HG02623 (cell line): ENCODE results near the gene PITRM1.
A peak's percentile ranks its signal among the peaks of the same experiment; 100 is the strongest.
"Not testable (repeated sequence)": the region's sequence is repeated elsewhere in the genome, so short reads cannot be mapped to it uniquely, and the experiment has no call there.

Source experiments
- ATAC-seq: cut with Tn5 transposase; IDR thresholded peaks from one replicate; pipeline ENCODE4 v1.9.1; 2021; ENCODE audit warnings: moderate library complexity; ENCODE audit not compliant: unreplicated experiment

Gene PITRM1

DNA sequence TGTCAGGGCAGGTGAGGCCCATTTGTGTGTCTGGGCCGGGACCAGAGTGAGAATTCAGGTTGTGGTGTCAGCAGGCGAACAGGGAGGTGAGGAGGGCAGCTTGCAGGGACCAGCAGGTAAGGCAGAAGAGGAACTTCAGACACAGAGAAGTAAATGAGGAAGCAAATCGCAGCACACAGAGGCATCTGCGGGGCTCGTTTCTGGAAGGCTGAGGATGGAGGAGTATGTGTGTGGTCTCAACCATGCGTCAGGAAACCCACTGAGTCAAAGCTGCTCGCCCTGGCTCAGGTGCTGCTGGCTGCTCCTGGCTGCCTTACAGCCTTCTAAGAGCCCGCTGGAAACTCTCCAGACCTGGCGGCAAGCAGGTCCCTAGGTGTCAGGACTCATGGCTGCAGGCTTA is 26.9 kb upstream of the PITRM1 start:
- no peak for ATAC-seq

DNA sequence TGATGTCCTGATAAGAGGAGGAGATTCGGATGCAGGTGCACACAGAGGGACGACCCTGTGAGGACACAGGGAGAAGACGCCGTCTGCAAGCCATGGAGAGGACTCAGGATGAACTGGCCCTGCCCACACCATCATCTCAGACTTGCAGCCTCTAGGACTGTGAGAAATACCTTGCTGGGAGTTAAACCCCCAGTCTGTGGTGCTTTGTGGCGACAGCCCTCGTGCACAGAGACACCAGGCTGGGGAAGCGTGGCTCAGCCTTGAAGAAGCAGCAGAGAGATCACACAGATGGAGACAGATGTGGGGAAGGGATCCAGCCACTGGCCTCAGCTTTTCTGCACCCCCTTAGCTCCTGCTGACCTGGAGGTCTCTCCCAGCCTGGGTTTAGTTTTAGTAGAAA is 26.3 kb upstream of the PITRM1 start:
- no peak for ATAC-seq

DNA sequence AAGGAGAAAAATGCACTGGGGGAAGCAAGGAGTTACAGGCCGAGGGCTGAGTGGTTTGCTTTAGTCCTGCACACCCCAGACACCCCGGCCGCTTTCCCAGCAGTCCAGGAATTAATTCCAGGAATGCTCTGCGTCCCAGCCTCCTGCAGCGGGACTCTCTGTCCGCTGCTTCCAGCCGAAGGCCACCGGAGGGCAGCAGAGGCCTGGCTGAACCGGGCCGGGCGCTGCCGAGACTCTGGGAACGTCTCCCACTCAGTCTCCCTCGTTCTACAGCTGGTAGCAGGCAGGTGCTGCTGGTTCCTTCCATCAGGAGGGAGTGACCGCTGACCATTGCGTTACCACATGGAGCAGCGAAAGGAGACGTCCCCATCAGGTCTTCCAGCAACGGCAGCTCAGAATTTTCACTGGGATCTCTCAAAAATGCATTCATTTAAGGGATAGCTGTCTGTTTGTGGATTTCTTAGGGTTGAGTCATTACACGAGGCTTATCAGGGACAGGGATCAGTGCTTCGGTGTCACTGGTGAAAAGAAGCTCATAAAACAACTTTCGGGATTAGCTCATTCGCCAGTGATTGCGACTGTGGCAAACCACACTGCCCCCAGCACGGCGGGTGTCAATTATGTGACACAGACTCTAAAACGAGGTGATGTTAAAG is 24.9 kb upstream of the PITRM1 start:
- ATAC-seq = peak; percentile 85

DNA sequence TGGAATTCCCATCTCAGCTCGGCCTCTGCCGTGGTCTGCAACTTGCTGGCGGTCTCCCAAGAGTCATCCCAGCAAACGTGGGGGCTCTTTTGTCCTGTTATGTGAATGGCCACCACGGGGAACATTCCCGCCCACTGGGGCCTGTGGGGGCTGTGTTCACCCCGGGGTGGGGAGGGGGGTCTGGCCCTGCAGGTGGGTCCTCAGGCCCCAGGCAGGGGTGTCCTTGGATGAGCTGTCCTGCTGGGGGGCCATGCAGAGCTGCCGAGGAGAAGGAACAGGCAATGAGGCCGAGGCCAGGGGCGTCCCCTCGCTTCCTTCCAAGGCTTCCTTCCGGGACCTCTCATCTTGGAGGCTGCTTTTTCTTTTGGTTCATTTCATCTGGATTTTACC is 24.4 kb upstream of the PITRM1 start:
- no peak for ATAC-seq

DNA sequence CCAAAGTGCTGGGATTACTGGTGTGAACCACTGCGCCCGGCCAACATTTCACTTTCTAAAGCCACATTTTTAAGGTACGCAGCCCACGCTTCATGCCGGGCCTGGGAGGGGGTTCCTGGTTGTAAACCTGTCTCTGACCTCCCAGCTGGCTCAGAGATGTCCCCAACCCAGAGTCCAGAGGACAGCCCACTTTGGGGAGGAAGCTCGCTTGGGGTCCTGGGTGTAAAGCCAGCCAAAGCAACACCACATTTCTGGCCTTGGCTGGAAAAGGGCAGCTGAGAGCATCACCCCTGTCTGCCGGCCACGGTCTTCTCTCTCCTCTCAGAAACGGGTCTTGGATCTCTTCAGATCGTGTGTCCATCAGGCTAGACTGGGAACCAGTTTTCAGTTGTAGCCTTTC is 23.9 kb upstream of the PITRM1 start:
- ATAC-seq = no peak

DNA sequence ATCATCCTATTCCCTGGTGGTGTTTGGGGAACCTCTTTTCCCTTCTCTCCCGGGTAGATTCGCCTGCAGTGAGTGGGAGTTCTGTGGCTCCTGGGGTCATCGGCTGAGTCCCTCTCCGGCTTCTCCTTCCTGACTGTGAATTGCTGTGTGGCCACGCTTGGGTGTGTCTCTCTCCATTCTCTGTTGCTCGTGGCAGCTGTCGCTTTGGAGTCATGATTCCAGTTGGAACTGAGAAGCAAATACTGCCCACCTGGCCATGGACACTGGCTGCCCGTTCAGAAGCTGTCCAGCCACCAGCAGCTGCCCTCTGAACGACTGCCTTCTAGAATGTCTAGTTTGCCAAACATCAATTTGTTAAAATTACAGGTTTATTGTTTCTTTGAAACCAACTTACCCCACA is 23.1 kb upstream of the PITRM1 start:
- ATAC-seq = no peak

DNA sequence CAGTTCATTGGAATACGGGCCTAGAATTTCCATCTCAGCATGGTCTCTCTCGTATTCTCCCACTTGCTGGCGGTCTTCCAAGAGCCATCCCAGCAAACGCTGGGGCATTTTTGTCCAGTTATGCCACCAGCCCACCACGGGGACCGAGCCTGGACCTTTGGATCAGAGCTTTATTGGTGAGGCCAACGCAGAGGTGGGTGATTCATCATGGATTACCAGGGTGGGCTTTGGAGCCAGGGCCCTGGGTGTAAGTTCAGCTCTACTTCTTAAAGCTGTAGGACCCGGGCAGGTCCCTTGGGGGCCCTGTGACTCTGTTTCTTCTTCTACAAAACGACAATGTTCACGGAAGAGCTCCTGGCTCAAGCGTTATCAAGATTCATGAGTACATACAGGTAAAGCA is 22.7 kb upstream of the PITRM1 start:
- no peak for ATAC-seq

DNA sequence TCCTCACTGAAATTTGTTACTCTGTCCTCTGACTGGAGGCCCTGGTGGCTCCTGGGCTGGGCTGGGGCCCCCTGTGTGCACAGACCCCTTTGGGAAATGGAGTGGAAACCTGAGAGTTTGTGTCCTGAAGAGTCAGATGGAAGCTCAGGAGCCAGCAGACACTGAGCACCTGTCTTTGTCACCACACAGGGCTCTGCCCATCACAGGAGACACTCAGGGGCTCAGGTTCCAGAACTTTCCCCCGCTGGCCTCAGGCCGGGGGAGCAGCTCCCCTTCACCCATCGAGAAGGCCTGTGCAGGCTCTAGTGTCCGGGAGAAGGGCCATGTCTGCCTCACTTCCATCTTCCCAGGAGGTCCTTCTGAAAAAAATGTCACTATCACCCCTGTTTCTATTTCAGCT is 22.3 kb upstream of the PITRM1 start:
- ATAC-seq = no peak

DNA sequence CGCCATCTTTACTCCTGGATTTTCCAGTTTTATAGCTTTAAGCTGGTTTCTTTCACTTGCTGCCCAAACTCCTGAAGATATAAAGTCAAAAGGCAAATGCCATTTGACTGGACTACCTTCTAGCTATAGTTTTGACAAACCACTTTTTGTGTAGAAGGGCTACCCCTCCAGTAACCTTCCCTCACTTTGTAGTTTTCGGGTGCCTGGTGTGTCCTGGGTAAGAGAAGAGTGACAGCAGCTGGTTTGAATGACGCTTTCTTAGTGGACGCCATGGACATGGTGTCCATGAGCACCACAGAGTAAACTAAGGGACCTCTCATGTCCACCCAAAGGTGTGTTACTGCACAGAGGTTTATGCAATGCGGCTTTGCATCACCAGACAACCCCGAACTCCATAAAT is 21.2 kb upstream of the PITRM1 start:
- no peak for ATAC-seq

DNA sequence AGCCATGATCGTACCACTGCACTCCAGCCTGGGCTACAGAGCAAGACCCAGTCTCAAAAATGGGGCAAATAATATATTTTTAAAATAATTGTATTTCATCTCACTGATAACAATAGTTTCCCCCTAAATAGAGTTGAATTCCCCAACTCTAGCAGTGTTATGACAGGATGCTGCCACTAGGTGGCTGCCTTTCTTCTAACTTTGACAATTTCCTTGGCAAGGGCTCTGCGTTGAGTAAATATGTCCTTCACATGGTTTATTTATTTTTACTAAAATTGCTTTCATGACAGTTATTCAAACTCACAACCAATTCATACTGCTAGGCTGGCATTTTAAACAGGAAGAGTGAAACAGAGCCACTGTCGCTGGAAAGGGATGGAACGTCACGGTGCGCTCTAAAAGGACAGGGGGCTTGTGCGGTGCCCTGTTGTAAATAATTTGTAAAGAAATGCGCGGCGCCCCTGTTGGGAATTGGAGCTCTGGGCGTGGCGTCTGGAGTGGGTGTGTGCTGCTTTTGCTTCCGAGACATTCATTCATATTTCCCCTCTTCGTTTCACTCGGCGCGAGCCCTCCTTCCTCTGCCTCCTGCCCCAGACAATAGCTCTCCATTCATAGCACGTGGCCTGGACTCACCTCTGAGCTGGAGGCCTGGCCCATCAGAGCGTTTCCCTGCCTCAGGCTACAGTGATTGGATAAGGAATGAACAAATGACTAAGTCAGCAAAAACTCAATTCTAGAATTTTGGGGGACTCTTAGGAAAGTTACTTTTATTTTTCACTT is 20.5 kb upstream of the PITRM1 start:
- ATAC-seq = no peak

DNA sequence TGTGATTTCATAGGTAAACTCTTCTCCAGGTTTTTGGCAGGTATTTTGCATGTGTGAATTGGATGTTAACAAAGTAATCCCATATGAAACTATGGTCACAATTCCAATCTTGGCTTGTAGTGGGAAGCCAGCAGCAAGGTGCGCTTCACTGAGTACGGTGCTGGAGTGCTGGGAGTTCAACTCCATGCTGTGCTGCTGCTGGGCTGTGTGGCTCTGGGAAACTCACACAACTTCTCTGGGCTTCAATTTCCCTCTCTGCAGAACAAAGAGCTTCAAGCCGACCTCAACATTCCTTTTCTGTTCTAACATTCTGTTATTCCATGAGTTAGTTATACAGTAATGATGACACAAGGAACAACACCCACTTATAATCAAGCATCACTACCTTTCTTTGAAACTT is 18.2 kb upstream of the PITRM1 start:
- ATAC-seq = no peak

DNA sequence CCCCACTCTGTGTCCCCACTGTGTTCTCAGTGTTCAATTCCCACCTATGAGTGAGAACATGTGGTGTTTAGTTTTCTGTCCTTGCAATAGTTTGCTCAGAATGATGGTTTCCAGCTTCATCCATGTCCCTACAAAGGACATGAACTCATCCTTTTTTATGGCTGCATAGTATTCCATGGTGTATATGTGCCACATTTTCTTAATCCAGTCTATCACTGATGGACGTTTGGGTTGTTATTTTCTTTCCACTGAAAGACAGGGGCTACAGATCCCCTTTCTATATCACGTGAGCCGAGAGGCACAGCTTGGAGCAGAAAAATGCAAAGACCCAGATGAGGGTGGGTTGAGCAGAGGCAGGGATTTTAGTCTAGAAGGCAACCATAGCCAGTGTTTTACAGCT is 14.6 kb upstream of the PITRM1 start:
- not testable (repeated sequence) for ATAC-seq

DNA sequence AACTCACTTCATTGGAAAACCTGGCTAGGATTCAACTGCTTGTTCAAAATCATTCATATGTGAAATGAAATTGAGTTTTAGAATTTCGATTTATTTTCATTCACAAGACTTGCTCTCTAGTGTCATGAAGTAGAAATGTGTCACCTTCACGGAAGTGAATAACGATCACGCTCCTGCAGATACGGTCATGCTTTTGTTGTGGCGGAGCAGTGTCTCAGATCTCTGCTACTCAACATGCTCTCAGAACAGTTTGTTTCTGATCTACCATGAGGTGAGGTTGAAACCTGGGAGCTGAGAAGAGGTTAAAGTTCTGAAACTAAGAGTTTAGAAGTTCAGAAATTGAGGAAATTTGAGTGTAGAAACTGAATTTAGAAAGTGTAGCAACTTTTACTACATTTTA is 13.8 kb upstream of the PITRM1 start:
- ATAC-seq = no peak

DNA sequence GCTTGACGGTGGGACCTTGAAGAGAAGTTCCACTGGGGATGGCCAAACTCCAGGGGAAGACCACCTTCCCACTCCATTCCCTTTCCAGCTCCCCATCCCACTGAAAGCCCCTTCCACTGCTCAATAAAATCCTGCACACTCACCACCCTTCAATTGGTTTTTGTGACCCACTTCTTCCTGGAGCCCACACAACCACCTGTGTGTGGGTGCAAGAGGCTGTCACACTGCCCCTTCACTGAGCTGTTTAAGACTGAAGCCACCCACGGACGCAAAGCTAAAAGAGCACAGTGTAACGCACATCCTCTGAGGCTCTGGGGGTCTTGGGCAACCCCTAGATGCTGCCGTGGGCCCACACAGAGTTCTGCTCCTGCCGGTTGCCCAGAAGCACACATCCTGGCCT is 12.8 kb upstream of the PITRM1 start:
- no peak for ATAC-seq

DNA sequence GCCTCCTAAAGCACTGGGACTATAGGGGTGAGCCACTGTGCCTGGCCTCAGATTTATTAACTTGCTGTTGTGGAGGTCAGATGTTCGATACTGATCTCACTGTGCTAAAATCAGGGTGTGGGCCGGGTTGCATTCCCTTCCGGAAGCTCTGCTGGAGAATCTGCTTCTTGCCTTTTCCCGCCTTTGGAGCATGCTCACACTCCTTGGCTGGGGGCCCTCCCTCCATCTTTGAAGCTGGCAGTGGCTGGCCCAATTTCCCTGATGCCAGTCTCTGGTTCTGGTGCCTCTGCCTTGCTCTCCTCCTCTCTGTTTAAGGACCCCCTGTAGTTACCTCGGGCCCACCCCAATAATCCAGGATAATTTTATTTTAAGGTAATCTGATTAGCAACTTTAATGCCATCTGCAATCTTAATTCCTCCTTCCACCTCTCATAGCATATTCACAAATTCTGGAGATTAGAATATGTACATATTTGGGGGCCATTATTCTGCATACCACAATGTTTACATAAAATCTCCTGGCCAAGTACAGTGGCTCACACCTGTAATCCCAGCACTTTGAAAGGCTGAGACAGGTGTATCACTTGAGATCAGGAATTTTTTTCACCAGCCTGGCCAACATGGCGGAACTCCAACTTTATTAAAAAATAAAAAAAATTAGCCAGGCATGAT is 7.9 kb upstream of the PITRM1 start:
- no peak for ATAC-seq

DNA sequence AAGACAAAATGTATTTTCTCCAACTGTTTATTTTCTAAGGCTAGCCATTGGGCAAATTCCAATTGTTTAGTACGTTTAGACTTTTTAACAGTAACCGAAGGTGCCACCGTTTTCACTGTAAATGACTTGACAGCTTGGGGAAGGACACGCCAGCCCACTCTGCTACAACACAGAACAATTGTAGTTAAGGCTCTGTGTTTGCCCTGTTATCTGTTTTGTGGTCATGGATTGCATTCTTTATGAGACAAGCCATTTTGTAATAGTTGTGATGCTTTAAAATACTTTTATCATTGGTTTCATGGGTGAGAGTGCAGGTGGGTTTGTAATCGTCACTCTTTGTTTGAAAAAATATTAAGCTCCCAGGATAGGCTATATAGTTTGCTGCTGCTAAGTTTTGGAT is 6.6 kb upstream of the PITRM1 start:
- no peak for ATAC-seq

DNA sequence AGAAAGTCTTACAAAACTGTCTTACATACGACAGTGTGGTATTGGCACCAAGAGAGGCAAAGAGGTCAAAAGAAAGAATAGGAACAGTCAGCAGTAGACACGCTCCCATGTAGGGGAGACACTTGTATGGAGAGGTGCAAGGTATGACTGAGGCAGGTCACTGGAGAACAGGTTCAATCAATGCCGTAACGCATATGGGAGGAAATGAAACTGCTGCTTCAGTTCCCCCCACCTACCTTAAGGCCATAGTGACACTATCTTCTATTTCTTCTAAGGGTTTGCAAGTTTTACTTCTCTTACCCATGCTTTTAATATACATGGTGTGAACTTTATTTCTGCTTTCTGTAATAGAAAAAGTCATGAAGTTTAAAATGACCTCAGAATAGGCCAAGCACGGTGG is 5.5 kb upstream of the PITRM1 start:
- ATAC-seq = no peak

DNA sequence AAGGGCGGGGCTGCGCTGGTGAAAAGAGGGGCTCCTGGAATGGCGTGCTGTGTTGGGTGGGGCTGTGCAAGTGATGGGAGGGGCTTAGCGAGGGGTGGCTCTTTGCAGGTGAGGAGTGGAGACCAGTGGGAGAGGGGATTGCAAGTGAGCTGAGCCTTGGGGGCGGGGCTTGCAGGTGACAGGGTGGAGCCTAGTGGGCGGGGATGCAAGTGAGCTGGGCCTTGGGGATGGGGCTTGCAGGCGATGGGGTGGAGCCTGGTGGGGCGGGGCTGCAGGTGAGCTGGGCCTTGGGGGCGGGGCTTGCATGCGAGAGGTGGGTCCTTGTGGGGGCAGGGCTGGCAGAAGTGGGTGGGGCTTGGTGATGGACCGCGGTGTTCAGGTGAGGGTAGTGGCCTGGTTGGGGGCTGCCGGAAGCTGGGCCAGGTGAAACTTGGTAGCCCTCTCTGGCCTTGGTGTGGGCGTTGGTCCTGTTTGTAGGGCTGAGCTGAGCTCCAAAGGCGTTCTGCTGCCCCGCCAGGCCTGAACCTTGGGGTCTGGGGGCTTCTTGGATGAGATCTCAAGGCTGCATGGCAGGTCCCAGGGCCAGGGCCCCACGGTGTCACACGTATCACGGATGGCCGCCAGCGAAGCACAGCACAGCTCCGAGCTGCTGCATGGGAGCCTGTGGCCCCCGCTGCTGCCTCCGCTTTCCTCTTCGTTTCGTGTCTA is 743 bp upstream of the PITRM1 start:
- peak; percentile 21 for ATAC-seq

DNA sequence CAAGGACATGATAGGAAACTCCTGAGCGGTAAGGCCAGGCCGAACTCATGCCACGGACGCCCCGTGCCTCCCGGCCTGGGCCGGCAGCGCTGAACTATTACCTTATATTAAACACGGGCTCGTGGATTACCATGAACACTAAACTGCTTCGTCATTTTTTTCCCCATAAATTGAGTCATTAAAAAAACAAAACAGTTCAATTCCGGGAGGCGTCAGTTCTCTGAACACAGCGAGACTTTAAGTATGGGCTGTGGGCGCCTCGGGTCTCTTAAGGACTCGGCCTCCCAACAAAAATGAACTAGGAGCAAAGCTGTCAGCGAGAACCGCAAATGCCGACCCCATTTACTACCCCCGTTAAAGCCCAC is 519 bp downstream of the PITRM1 start:
- ATAC-seq = no peak

DNA sequence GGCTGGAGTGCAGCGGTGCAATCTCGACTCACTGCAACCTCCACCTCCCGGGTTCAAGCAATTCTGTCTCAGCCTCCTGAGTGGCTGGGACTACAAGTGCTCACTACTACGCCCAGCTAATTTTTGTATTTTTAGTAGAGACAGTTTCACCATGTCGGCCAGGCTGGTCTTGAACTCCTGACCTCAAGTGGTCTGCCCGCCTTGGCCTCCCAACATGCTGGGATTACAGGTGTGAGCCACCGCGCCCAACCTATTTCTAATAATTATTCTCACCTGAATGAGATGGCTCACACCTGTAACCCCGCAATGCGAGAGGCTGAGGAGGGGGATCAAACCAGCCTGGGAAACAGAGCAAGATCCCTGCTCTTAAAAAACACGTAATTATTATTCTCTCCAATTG is 1.1 kb downstream of the PITRM1 start:
- not testable (repeated sequence) for ATAC-seq

DNA sequence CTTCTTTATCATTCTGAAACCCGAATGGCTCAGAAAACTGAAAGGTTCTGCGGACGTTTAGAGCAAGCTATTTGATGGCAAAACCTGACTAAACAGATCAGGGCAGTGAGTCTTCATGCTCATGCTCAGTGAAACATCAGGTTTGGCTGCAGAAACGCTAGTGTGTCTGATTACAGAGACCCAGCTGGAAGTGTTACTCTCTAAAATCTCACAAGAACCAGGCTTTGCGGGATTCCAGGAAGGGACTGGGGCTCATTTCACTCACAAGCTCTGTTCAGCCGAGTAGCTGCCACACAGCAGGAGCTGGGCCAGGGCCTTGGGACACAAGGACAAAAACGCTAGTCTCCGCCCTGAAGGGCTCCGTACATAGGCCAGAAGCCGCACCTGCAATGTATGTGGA is 2.9 kb downstream of the PITRM1 start:
- no peak for ATAC-seq

DNA sequence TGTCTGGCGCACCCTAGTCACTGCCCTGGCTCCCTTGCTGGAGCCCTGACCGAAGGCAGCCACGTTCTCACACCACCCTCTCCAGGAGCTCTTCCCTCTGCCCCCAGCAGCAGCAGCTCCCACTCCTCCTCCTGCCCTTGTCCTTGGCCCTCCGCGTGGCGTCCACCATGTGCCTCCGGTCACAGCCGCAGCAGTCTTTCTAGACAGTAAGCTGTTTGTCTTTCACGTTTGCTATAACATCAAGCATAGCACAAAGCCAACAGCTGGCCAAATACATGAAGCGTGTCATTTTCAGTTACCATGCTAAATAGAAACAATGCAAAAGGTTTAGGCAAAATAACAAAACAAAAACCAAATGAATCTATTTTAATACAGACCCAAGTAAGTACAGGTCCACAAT is 3.3 kb downstream of the PITRM1 start:
- ATAC-seq = no peak
